Subcutaneous adipose tissue (tissue), 4 donors: ENCODE measurements around the gene FOXN4. TPM values are rescaled to one million over a fixed set of nuclear protein-coding genes. Genes with fewer than 3 reads are reported as not detected.

Experiments
- CTCF ChIP-seq: fragments of 450-650 bp; IDR thresholded peaks from one replicate; pipeline ENCODE4 v1.5.1; 2016; ENCODE audit warnings: low read depth, mild to moderate bottlenecking, control low read depth, antibody characterized with exemption, moderate library complexity
- total RNA-seq, 4 donors: library from RNA; depleted of rRNA; stranded (reverse); fragments of >200 nt; gene quantifications; one replicate each; pipeline ENCODE4 v1.1.0, GENCODE V29; 2016

Gene FOXN4
- total RNA-seq, 4 donors from 2014 or later = not detected

DNA sequence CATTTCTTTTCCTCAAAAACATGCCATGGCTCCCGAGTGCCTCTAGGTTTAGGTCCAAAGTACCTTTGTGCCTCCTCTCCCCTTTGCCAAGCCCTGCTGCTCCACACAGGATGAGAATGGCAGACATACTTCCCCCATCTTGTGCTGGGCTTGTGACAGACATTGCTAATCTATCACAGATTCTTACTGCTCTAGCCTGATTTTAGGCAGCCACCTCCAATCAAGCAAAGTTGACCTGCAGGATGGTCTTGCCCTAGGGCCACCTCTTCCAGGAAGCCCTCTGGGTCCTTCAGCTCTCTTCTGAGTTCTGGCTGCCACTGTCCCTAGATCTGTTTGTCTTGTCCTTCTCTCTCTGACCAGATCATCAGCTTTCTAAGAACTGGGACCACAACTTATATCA lies 20.5 kb downstream of the FOXN4 start:
- TF ChIP-seq CTCF = no peak

GRCh38 chr12:109287811-109288469 lies 21.1 kb downstream of the FOXN4 start:
- no peak for TF ChIP-seq CTCF

- no peak for TF ChIP-seq CTCF
These were observed 21.9 kb downstream of the FOXN4 start for GRCh38 chr12:109287181-109287580.

GRCh38 chr12:109286652-109287051 lies 22.4 kb downstream of the FOXN4 start:
- no peak for TF ChIP-seq CTCF

DNA sequence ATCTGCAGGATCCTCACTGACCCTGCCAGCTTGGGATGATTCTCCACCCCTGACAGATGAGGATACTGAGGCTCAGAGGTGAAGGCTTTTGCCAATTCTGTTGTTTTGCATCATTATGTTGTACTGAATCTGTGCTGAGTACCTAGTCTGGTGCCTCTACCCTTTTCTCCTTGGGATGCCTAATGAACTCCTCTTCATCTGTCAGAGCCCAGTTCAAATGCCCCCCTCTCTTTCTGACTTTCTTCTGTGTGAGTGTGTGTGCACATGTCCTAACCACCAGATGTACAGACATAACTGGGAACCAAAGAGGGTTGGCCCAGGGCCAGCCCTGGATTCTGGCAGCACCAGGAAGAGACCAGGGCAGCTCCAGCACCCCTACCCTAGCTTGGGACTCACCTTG lies 22.8 kb downstream of the FOXN4 start:
- no peak for TF ChIP-seq CTCF

- TF ChIP-seq CTCF = no peak
These were observed 24.7 kb downstream of the FOXN4 start for GRCh38 chr12:109284392-109284791.

GRCh38 chr12:109281452-109281851 lies 27.6 kb downstream of the FOXN4 start:
- TF ChIP-seq CTCF = no peak
